ENCODE results near the gene GALNT2. TPM values are rescaled to one million over a fixed set of nuclear protein-coding genes. Genes with fewer than 3 reads are reported as not detected.

The GALNT2 gene
- total RNA-seq, 1 donor from 2014 or later, result 60.7 TPM

- H3K36me3 ChIP-seq (ENCODE audit: control insufficient read depth, insufficient read depth, low read length), result no peaks in the 10 kb centered on the region
- H3K4me3 ChIP-seq (ENCODE audit: low read depth, low read length), result no peak overlapping the region
- DNase-seq (ENCODE audit: low read depth), result no peak
- H3K27me3 ChIP-seq (ENCODE audit: control insufficient read depth, insufficient read depth, low read length), result no peaks in the 10 kb centered on the region
- no peak for TF ChIP-seq CTCF (IDR thresholded peaks at IDR 0.05; ENCODE audit: insufficient read depth, low read length, poor library complexity, severe bottlenecking)
These were observed 152.4 kb downstream of the GALNT2 start for GRCh38 chr1:230219174-230220067.

GRCh38 chr1:230220478-230220877 lies 153.4 kb downstream of the GALNT2 start:
- Histone ChIP-seq H3K4me3 (ENCODE audit: low read depth, low read length) (no peak overlapping the region), H3K36me3 (ENCODE audit: control insufficient read depth, insufficient read depth, low read length) (no peaks in the 10 kb centered on the region), H3K27me3 (ENCODE audit: control insufficient read depth, insufficient read depth, low read length) (no peaks in the 10 kb centered on the region)
- no peak for TF ChIP-seq CTCF (IDR thresholded peaks at IDR 0.05; ENCODE audit: insufficient read depth, low read length, poor library complexity, severe bottlenecking)
- no peak for DNase-seq (ENCODE audit: low read depth)

GRCh38 chr1:230220907-230221306 lies 153.9 kb downstream of the GALNT2 start:
- no peak overlapping the region for H3K4me3 ChIP-seq (ENCODE audit: low read depth, low read length)
- no peaks in the 10 kb centered on the region for H3K27me3 ChIP-seq (ENCODE audit: control insufficient read depth, insufficient read depth, low read length)
- no peak for DNase-seq (ENCODE audit: low read depth)
- TF ChIP-seq CTCF (IDR thresholded peaks at IDR 0.05; ENCODE audit: insufficient read depth, low read length, poor library complexity, severe bottlenecking), result no peak
- H3K36me3 ChIP-seq (ENCODE audit: control insufficient read depth, insufficient read depth, low read length), result no peaks in the 10 kb centered on the region

GRCh38 chr1:230222678-230223077 lies 155.6 kb downstream of the GALNT2 start:
- no peak for DNase-seq (ENCODE audit: low read depth)
- no peak for TF ChIP-seq CTCF (IDR thresholded peaks at IDR 0.05; ENCODE audit: insufficient read depth, low read length, poor library complexity, severe bottlenecking)
- Histone ChIP-seq H3K36me3 (ENCODE audit: control insufficient read depth, insufficient read depth, low read length) (no peaks in the 10 kb centered on the region), H3K4me3 (ENCODE audit: low read depth, low read length) (no peak overlapping the region), H3K27me3 (ENCODE audit: control insufficient read depth, insufficient read depth, low read length) (no peaks in the 10 kb centered on the region)

- Histone ChIP-seq H3K4me3 (ENCODE audit: low read depth, low read length) (no peak overlapping the region), H3K27me3 (ENCODE audit: control insufficient read depth, insufficient read depth, low read length) (no peaks in the 10 kb centered on the region), H3K36me3 (ENCODE audit: control insufficient read depth, insufficient read depth, low read length) (no peaks in the 10 kb centered on the region)
- TF ChIP-seq CTCF (IDR thresholded peaks at IDR 0.05; ENCODE audit: insufficient read depth, low read length, poor library complexity, severe bottlenecking), result no peak
- DNase-seq (ENCODE audit: low read depth), result no peak
These were observed 157.3 kb downstream of the GALNT2 start for GRCh38 chr1:230224101-230224960.

Data from kidney epithelial cell (primary cell).